Measurements from ENCODE around the gene ZSCAN16.

Gene ZSCAN16

GRCh38 chr6:28152531-28152930 is 28.1 kb downstream of the ZSCAN16 start:
- Histone ChIP-seq H3K36me3 (ENCODE audit: control insufficient read depth, insufficient read depth, low read length) (peaks cover 94% of the 10 kb centered on the region), H3K4me3 (ENCODE audit: extremely low read depth, insufficient read depth, low read length, poor library complexity, severe bottlenecking) (no peak overlapping the region), H3K9me3 (ENCODE audit: control insufficient read depth, low read length) (peaks cover 4% of the 10 kb centered on the region), H3K27ac (ENCODE audit: low read depth, low read length, severe bottlenecking) (no peak overlapping the region), H3K4me1 (ENCODE audit: control insufficient read depth, insufficient read depth, low read length, poor library complexity, severe bottlenecking) (no peaks in the 10 kb centered on the region)
- WGBS, 2 experiments (ENCODE audit: insufficient coverage in 2 of 2): 100% methylated on average over 2 of the region's 2 CpGs

DNA sequence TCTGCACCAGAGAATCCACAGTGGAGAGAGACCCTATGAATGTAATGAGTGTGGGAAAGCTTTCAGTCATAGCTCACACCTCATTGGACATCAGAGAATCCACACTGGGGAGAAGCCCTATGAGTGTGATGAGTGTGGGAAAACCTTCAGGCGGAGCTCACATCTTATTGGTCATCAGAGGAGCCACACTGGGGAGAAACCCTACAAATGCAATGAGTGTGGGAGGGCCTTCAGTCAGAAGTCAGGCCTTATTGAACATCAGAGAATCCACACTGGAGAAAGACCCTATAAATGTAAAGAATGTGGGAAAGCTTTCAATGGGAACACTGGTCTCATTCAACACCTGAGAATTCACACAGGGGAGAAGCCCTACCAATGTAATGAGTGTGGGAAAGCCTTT is 29.1 kb downstream of the ZSCAN16 start:
- peaks cover 89% of the 10 kb centered on the region for H3K36me3 ChIP-seq (ENCODE audit: control insufficient read depth, insufficient read depth, low read length)
- H3K4me3 ChIP-seq (ENCODE audit: extremely low read depth, insufficient read depth, low read length, poor library complexity, severe bottlenecking): no peak overlapping the region
- H3K27ac ChIP-seq (ENCODE audit: low read depth, low read length, severe bottlenecking): no peak overlapping the region
- 86% methylated on average over 1 of the region's 1 CpG; no CpG with 5 or more reads in 1 of the 2 experiments for WGBS, 2 experiments (ENCODE audit: insufficient coverage in 2 of 2)
- peaks cover 4% of the 10 kb centered on the region for H3K9me3 ChIP-seq (ENCODE audit: control insufficient read depth, low read length)
- no peaks in the 10 kb centered on the region for H3K4me1 ChIP-seq (ENCODE audit: control insufficient read depth, insufficient read depth, low read length, poor library complexity, severe bottlenecking)

DNA sequence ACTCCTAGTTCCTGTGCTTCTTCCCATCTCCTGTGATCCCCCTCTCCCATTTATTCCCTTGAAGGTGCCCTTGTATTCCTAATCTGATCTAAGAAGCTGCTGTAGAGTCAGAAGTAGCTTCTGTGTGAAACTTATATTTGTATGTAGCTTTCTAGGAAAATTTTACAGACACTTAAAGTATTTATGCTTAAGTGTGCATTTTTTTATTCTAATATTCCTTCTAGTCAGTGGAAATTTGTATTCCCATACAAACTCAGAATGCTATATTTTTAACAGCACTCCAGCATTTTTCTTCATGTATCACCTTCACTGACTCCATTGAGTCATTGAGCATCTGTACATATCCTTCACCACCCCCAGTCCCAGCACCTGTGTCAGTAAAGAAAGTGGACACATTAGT is 29.9 kb downstream of the ZSCAN16 start:
- no peaks in the 10 kb centered on the region for H3K4me1 ChIP-seq (ENCODE audit: control insufficient read depth, insufficient read depth, low read length, poor library complexity, severe bottlenecking)
- H3K4me3 ChIP-seq (ENCODE audit: extremely low read depth, insufficient read depth, low read length, poor library complexity, severe bottlenecking): no peak overlapping the region
- no peak overlapping the region for H3K27ac ChIP-seq (ENCODE audit: low read depth, low read length, severe bottlenecking)
- peaks cover 4% of the 10 kb centered on the region for H3K9me3 ChIP-seq (ENCODE audit: control insufficient read depth, low read length)
- peaks cover 86% of the 10 kb centered on the region for H3K36me3 ChIP-seq (ENCODE audit: control insufficient read depth, insufficient read depth, low read length)

GRCh38 chr6:28158318-28158717 is 33.9 kb downstream of the ZSCAN16 start:
- Histone ChIP-seq H3K36me3 (ENCODE audit: control insufficient read depth, insufficient read depth, low read length) (peaks cover 49% of the 10 kb centered on the region), H3K4me1 (ENCODE audit: control insufficient read depth, insufficient read depth, low read length, poor library complexity, severe bottlenecking) (no peaks in the 10 kb centered on the region)
- WGBS, 2 experiments (ENCODE audit: insufficient coverage in 2 of 2): 92 to 96% methylated on average over 2 to 3 of the region's 3 CpGs

DNA sequence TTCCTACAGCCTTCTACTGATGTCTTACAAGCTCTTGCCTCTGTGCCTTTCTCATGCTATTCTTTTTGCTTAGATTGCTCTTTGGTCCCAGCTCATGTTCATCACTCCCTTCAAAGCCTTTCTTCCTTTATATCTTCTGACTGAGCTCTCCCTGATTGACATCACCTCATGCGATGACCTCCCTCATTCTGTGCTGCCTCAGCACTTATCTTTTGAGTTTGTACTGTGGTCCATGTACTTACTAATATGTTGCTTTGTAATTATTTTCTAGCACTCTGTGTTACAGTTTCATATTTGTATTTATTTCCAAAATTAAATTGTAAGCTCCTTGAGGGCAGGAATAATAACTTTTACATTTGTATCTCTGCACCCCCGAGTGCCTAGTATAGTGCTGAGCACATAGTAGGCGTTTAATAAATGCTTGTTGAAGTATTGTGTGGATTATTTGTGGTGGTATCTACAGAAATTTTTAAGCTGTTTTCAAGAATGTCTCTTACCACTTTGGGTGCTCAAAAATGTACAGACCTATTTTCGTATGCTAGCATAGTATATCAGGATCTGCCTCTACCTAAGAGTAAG is 34.7 kb downstream of the ZSCAN16 start:
- H3K4me1 ChIP-seq (ENCODE audit: control insufficient read depth, insufficient read depth, low read length, poor library complexity, severe bottlenecking): no peaks in the 10 kb centered on the region
- H3K36me3 ChIP-seq (ENCODE audit: control insufficient read depth, insufficient read depth, low read length): peaks cover 41% of the 10 kb centered on the region

More at GRCh38 chr6:28158318-28158717, 33.9 kb downstream of the ZSCAN16 start:
- no peak overlapping the region for H3K4me3 ChIP-seq (ENCODE audit: extremely low read depth, insufficient read depth, low read length, poor library complexity, severe bottlenecking)
- no peak overlapping the region for H3K27ac ChIP-seq (ENCODE audit: low read depth, low read length, severe bottlenecking)
- H3K9me3 ChIP-seq (ENCODE audit: control insufficient read depth, low read length): no peaks in the 10 kb centered on the region

GRCh38 chr6:28160233-28160632 is 35.8 kb downstream of the ZSCAN16 start:
- 90 to 100% methylated on average over 1 to 2 of the region's 2 CpGs for WGBS, 2 experiments (ENCODE audit: insufficient coverage in 2 of 2)
- Histone ChIP-seq H3K4me3 (ENCODE audit: extremely low read depth, insufficient read depth, low read length, poor library complexity, severe bottlenecking) (no peak overlapping the region), H3K9me3 (ENCODE audit: control insufficient read depth, low read length) (no peaks in the 10 kb centered on the region), H3K4me1 (ENCODE audit: control insufficient read depth, insufficient read depth, low read length, poor library complexity, severe bottlenecking) (no peaks in the 10 kb centered on the region), H3K27ac (ENCODE audit: low read depth, low read length, severe bottlenecking) (no peak overlapping the region), H3K36me3 (ENCODE audit: control insufficient read depth, insufficient read depth, low read length) (peaks cover 30% of the 10 kb centered on the region)

More for the DNA sequence above, 34.7 kb downstream of the ZSCAN16 start:
- H3K4me3 ChIP-seq (ENCODE audit: extremely low read depth, insufficient read depth, low read length, poor library complexity, severe bottlenecking): no peak overlapping the region
- no peak overlapping the region for H3K27ac ChIP-seq (ENCODE audit: low read depth, low read length, severe bottlenecking)
- H3K9me3 ChIP-seq (ENCODE audit: control insufficient read depth, low read length): no peaks in the 10 kb centered on the region
- whole genome bisulfite sequencing, 2 experiments (ENCODE audit: insufficient coverage in 2 of 2): no CpG with 5 or more reads among the region's 4 CpGs

DNA sequence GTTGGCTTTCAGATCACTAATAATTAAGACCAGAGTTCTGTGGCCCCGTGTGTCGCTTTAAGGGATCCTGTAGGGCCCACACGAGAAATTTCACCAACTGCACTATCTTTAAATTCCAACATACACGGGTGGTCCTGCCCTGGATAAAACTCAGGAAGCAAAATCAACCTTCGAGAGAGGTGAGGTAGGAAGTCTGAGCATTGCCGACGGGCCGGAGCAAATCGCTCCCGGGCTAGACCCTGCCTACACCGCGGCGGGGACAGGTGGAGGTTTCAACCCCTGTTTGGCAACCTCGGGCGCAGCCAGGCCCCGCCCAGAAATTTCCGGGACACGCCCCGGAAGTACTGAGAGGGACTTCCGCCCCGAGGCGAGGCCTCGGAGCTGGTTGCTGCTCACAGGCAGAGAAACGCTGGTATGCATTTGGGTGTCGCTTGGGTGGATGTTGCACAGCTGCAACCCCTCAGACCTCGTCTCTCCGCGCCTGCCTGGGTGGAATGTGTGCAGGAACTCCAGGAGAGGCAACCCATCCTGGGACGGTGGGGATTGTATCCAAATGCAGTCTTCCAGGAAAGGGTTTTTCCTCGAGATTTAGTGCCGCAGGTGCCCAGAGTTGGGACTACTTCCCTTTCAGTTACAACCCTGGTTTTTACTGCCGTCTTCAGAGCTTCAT is 37.1 kb downstream of the ZSCAN16 start:
- Histone ChIP-seq H3K9me3 (ENCODE audit: control insufficient read depth, low read length) (peaks cover 3% of the 10 kb centered on the region), H3K4me3 (ENCODE audit: extremely low read depth, insufficient read depth, low read length, poor library complexity, severe bottlenecking) (no peak overlapping the region), H3K4me1 (ENCODE audit: control insufficient read depth, insufficient read depth, low read length, poor library complexity, severe bottlenecking) (no peaks in the 10 kb centered on the region), H3K36me3 (ENCODE audit: control insufficient read depth, insufficient read depth, low read length) (peaks cover 19% of the 10 kb centered on the region), H3K27ac (ENCODE audit: low read depth, low read length, severe bottlenecking) (no peak overlapping the region)
- 69 to 77% methylated on average over 29 to 31 of the region's 32 CpGs for WGBS, 2 experiments (ENCODE audit: insufficient coverage in 2 of 2)

GRCh38 chr6:28165563-28165962 is 41.2 kb downstream of the ZSCAN16 start:
- Histone ChIP-seq H3K4me3 (ENCODE audit: extremely low read depth, insufficient read depth, low read length, poor library complexity, severe bottlenecking) (no peak overlapping the region), H3K9me3 (ENCODE audit: control insufficient read depth, low read length) (peaks cover 3% of the 10 kb centered on the region), H3K36me3 (ENCODE audit: control insufficient read depth, insufficient read depth, low read length) (no peaks in the 10 kb centered on the region), H3K27ac (ENCODE audit: low read depth, low read length, severe bottlenecking) (no peak overlapping the region), H3K4me1 (ENCODE audit: control insufficient read depth, insufficient read depth, low read length, poor library complexity, severe bottlenecking) (peaks cover 6% of the 10 kb centered on the region)
- no CpG with 5 or more reads among the region's 1 CpG for WGBS, 2 experiments (ENCODE audit: insufficient coverage in 2 of 2)

DNA sequence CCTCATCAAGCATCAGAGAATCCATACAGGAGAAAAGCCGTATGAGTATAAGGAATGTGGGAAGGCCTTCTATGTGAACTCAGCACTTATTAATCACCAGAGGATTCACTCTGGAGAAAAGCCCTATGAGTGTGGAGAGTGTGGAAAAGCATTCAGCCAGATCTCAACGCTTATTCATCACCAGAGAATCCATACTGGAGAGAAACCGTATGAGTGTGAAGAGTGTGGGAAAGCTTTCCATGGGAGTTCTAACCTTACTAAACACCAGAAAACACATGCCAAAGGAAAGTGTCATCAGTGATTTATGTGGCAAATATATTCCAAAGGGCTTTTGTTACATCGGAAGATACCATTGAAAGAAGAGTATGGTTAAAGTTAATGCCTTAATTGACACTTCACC is 42.7 kb downstream of the ZSCAN16 start:
- no peak overlapping the region for H3K4me3 ChIP-seq (ENCODE audit: extremely low read depth, insufficient read depth, low read length, poor library complexity, severe bottlenecking)
- peaks cover 3% of the 10 kb centered on the region for H3K9me3 ChIP-seq (ENCODE audit: control insufficient read depth, low read length)
- WGBS, 2 experiments (ENCODE audit: insufficient coverage in 2 of 2): no CpG with 5 or more reads among the region's 4 CpGs
- H3K36me3 ChIP-seq (ENCODE audit: control insufficient read depth, insufficient read depth, low read length): no peaks in the 10 kb centered on the region
- peak overlapping the region; percentile 64 for H3K27ac ChIP-seq (ENCODE audit: low read depth, low read length, severe bottlenecking)
- peaks cover 6% of the 10 kb centered on the region for H3K4me1 ChIP-seq (ENCODE audit: control insufficient read depth, insufficient read depth, low read length, poor library complexity, severe bottlenecking)

DNA sequence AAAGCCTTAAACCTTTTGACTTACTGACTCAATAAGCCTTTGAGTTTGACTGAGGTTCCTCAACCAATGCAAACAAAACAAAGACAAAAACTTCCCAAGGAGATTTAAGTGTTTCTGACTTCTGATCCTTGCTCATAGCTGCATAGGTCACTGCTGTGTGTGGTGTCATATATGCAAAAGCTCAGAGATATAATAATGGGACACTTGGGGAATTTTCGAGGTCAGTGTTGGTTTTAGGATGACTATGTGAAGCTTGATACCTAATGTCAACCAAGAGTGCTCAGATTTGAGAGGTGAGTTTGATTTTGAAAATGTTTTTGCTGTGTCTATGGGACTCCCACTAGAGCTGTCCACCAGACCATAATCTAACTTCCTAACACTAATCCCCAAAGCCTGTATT is 43.5 kb downstream of the ZSCAN16 start:
- WGBS, 2 experiments (ENCODE audit: insufficient coverage in 2 of 2): 82% methylated on average over 1 of the region's 1 CpG; no CpG with 5 or more reads in 1 of the 2 experiments
- H3K9me3 ChIP-seq (ENCODE audit: control insufficient read depth, low read length): peaks cover 3% of the 10 kb centered on the region
- no peak overlapping the region for H3K4me3 ChIP-seq (ENCODE audit: extremely low read depth, insufficient read depth, low read length, poor library complexity, severe bottlenecking)
- H3K4me1 ChIP-seq (ENCODE audit: control insufficient read depth, insufficient read depth, low read length, poor library complexity, severe bottlenecking): peaks cover 6% of the 10 kb centered on the region
- no peaks in the 10 kb centered on the region for H3K36me3 ChIP-seq (ENCODE audit: control insufficient read depth, insufficient read depth, low read length)
- no peak overlapping the region for H3K27ac ChIP-seq (ENCODE audit: low read depth, low read length, severe bottlenecking)

GRCh38 chr6:28171271-28171670 is 46.9 kb downstream of the ZSCAN16 start:
- 71 to 93% methylated on average over 2 of the region's 2 CpGs for WGBS, 2 experiments (ENCODE audit: insufficient coverage in 2 of 2)
- H3K4me3 ChIP-seq (ENCODE audit: extremely low read depth, insufficient read depth, low read length, poor library complexity, severe bottlenecking): no peak overlapping the region
- no peak overlapping the region for H3K27ac ChIP-seq (ENCODE audit: low read depth, low read length, severe bottlenecking)
- H3K4me1 ChIP-seq (ENCODE audit: control insufficient read depth, insufficient read depth, low read length, poor library complexity, severe bottlenecking): peaks cover 6% of the 10 kb centered on the region
- H3K9me3 ChIP-seq (ENCODE audit: control insufficient read depth, low read length): peaks cover 3% of the 10 kb centered on the region
- H3K36me3 ChIP-seq (ENCODE audit: control insufficient read depth, insufficient read depth, low read length): no peaks in the 10 kb centered on the region
